HG03025 (cell line): ENCODE results near the gene CACFD1.

ENCODE experiments used
- ATAC-seq: cut with Tn5 transposase; IDR thresholded peaks from one replicate; pipeline ENCODE4 v1.9.1; 2021; ENCODE audit warnings: mild to moderate bottlenecking, moderate library complexity; ENCODE audit not compliant: unreplicated experiment, low FRiP score

Gene CACFD1

GRCh38 chr9:133461975-133462374 is 2.2 kb downstream of the CACFD1 start:
- ATAC-seq, result no peak

GRCh38 chr9:133463234-133463863 is 3.6 kb downstream of the CACFD1 start:
- no peak for ATAC-seq

GRCh38 chr9:133463864-133464615 is 4.3 kb downstream of the CACFD1 start:
- no peak for ATAC-seq

- no peak for ATAC-seq
Measured at GRCh38 chr9:133464638-133465037, 4.9 kb downstream of the CACFD1 start.

GRCh38 chr9:133465984-133466383 is 6.2 kb downstream of the CACFD1 start:
- ATAC-seq, result no peak

GRCh38 chr9:133467101-133467500 is 7.3 kb downstream of the CACFD1 start:
- no peak for ATAC-seq

- ATAC-seq, result no peak
Measured at GRCh38 chr9:133468374-133468773, 8.6 kb downstream of the CACFD1 start.

GRCh38 chr9:133468777-133469421 is 9.1 kb downstream of the CACFD1 start:
- no peak for ATAC-seq

- no peak for ATAC-seq
Measured at GRCh38 chr9:133470427-133470924, 10.7 kb downstream of the CACFD1 start.

GRCh38 chr9:133470988-133471387 is 11.2 kb downstream of the CACFD1 start:
- ATAC-seq, result no peak

GRCh38 chr9:133471551-133472276 is 11.9 kb downstream of the CACFD1 start:
- no peak for ATAC-seq

- no peak for ATAC-seq
Measured at GRCh38 chr9:133472277-133472645, 12.5 kb downstream of the CACFD1 start.

- ATAC-seq, result no peak
Measured at GRCh38 chr9:133472753-133473378, 13.1 kb downstream of the CACFD1 start.

- no peak for ATAC-seq
Measured at GRCh38 chr9:133473743-133474142, 14.0 kb downstream of the CACFD1 start.

- no peak for ATAC-seq
Measured at GRCh38 chr9:133474215-133474614, 14.4 kb downstream of the CACFD1 start.

- no peak for ATAC-seq
Measured at GRCh38 chr9:133474853-133475252, 15.1 kb downstream of the CACFD1 start.

GRCh38 chr9:133475292-133476012 is 15.7 kb downstream of the CACFD1 start:
- no peak for ATAC-seq

GRCh38 chr9:133476036-133476931 is 16.5 kb downstream of the CACFD1 start:
- ATAC-seq, result no peak

GRCh38 chr9:133476941-133477340 is 17.2 kb downstream of the CACFD1 start:
- ATAC-seq, result no peak
